ENCODE data around the gene GRM1.

DNA sequence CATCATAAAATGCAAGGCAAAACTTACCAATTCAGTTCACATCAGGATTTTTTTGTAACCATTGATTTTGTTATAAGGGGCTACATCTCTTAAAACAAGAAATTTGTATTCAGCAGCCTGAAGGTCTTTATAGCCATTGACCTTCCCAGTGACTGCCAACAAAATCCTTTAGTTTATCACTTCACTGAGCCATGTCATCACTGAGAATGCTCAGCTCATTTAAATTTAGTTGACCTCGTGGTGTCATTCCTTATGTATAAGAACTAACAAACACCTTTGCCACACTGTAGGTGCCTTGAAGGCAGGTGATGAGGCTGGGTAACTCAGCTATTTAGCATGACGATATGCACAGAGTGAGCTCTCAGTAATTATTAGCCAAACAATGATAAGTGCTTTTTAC, 77.7 kb downstream of the GRM1 start:
- TF ChIP-seq CTCF (IDR thresholded peaks at IDR 0.05; ENCODE audit: insufficient read depth, low read depth, low read length) (no peak), EZH2 (IDR thresholded peaks at IDR 0.05; ENCODE audit: insufficient read depth, low read length) (no peak)

All from astrocyte (in vitro differentiated cells and primary cell).